ENCODE data around the gene RETREG1.

Gene RETREG1

DNA sequence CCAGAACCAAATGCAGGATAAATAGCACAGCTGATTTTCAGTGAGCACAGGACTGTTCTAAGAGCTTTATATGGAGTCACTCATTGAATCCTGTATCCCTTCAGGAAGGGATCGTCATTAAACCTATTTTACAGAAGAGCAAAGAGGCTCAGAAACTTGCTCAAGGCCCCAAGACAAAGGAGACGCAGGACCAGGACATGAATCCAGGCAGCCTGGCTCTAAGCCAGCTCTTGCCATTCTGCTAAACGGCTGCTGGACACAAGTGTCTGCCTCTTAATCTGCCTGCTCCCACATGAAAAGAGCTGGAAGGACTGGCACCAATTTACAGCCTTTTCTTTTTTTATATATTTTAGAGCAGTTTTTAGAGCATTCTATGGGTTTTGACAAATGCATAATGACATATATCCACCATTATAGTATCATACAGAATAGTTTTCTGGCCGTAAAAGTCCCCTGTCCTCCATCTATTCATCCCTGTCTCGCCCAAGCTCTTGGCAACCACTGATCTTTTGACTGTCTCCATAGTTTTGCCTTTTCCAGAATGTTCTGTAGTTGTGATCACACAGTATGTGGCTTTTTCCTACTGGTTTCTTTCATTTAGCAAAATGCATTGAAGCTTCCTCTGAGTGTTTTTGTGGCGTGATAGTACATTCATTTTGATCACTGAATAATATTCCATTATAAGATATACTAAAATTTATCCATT, 37.5 kb downstream of the RETREG1 start:
- DNase-seq = no peak

- no peak for DNase-seq
Observed at GRCh38 chr5:16578474-16578883, 38.3 kb downstream of the RETREG1 start.

DNA sequence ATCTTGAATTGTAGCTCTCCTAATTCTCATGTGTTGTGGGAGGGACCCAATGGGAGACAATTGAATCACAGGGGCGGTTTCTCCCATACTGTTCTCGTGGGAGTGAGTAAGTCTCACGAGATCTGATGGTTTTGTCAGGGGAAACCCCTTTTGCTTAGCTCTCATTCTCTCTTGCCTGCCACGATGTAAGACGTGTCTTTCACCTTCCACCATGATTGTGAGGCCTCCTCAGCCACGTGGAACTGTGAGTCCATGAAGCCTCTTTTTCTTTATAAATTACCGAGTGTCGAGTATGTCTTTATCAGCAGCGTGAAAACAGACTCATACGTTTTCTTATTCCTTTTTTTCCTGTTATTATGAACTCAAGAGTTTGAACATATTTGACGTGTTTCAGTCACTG, 39.1 kb downstream of the RETREG1 start:
- DNase-seq = no peak

GRCh38 chr5:16574789-16575721, 41.7 kb downstream of the RETREG1 start:
- no peak for DNase-seq

DNA sequence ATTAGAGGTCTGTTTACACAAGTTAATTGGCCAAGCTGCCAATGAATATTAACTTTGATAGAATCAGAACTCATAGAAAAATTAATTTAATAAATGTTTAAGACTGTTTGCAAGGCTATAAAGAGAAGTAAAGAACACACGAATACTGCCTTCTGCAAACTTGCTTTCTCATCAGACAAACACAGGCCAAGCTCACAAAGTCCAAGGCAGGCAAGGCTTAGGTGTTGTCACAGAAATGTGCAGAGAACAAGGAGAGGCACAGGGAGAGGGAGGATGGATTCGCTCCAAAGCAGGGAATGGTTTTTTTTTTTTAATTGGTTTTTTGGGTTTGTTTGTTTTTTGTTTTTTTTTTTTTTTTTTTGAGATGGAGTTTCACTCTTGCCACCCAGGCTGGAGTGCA, 43.4 kb downstream of the RETREG1 start:
- no peak for DNase-seq

DNA sequence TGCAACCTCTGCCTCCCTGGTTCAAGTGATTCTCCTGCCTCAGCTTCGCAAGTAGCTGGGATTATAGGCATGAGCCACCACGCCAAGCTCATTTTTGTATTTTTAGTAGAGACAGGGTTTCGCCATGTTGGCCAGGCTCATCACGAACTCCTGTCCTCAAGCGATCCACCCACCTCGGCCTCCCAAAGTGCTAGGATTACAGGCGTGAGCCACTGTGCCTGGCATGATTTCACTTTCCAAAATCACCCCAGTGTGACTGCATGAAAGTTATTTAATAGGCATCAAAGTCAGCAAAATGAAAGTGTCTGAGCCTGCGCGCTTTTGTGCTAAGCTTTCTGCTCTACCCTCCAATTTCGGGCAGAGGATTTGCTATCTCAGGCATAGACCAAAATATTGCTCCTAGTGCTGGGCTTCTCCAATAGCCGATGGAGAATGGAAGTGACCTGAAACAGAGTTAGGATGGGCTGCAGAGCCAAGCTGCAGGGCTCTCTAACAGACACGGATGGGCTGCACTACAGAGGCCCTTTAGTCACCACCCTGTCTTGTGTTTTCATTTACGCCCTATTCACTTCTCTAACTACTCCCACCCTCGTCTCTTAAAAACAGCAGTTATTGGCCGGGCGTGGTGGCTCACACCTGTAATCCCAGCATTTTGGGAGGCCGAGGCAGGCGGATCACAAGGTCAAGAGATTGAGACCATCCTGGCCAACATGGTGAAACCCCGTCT, 44.3 kb downstream of the RETREG1 start:
- DNase-seq = no peak

- DNase-seq = no peak
Observed at GRCh38 chr5:16571016-16571415, 45.8 kb downstream of the RETREG1 start.

DNA sequence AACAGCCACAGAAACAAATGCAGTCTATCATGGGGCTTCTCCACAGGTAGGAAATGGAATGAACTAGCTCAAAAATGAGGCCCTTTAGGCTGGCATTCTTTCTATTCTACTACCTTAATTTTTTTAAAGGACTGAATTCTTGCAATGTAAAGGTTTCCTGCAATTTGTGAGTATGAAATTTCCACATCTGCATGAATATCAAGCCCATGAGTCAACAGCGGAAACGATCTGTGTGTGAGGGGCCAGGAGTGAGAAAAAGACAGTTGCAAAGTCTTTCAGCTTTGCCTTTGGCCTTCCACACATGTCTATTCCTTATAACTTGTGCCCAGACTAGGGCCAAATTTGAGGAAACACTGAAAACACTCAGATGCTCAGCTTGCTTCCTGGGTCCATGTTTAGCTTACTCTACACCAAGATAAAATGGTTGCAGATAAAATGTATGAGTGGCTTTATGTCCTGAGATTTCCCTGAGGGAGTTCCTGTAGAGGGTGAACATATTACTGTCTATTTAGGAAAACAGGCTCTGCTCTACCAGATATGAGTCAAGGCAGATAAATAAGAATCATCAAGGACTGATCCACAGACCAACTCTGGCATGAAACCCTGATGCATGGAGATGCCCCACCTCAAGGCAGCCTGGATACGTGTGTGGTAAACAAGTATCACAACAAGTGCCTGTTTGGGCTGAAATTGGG, 46.5 kb downstream of the RETREG1 start:
- DNase-seq = no peak

GRCh38 chr5:16568875-16569580, 47.8 kb downstream of the RETREG1 start:
- DNase-seq = no peak

- DNase-seq = no peak
Observed at GRCh38 chr5:16567365-16567764, 49.4 kb downstream of the RETREG1 start.

DNA sequence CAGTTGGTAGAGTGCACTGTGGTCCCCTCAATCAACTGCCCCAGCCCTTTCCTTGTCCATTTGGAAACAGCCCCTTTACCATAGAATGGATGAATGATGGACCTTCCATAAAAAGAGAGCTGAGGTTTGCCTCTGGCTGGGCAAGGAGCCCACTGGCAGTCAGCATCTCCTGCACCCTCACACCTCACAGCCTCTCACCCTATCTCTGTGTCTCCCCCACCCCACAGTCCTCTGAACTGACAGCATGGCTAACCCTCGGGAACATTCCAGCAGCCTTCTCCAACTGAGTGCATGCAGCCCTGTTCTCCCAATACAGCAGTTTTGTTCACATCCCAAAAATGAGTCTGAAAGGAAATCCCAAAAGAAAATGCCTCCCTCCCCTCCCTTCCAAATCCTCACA, 51.7 kb downstream of the RETREG1 start:
- DNase-seq = no peak

DNA sequence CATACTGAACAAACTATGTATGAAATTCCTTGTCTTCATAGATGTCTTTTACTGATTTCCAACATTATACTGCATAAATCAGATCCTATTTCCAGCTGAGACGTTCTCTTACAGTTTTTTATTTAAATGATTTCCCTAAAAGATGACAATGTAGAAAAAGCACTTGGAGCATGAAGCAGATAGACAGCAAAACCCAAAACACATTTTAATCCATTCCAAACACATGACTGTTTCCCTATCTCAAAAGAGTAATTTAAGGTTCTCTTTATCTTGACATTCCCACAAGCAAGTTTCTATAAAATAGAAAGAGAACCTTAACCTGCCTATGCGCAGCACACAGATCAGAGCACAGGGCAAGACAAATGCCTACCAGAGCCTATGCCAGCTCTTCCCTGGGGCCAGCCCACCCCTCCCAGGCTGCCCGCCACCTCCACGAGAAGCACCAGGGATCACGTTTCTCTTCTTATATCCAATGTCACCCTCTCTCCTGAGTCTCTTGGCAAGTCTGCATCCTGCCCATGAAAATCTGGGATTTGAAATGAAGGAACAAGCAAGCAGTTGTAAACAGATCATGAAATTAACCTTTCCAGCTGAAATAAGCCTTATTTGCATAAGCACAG, 52.4 kb downstream of the RETREG1 start:
- DNase-seq = no peak

DNA sequence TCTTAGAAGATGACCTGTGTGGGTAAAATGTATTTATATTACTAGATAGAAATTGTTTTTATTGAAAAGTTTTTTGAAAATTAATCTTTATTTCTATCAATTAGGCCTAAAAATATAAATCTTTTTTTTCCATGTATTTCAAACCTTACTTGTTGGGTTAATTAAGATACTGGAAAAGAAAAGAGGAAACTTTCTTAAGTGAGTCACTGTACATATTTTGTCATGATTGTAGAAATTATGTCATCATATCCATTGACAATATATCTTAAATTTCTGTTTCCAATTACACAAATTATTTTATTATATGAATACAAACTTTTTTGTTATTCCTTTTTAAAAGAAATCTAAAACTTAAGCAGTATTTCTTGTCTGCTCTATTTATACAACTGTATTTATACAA, 53.1 kb downstream of the RETREG1 start:
- DNase-seq = no peak

DNA sequence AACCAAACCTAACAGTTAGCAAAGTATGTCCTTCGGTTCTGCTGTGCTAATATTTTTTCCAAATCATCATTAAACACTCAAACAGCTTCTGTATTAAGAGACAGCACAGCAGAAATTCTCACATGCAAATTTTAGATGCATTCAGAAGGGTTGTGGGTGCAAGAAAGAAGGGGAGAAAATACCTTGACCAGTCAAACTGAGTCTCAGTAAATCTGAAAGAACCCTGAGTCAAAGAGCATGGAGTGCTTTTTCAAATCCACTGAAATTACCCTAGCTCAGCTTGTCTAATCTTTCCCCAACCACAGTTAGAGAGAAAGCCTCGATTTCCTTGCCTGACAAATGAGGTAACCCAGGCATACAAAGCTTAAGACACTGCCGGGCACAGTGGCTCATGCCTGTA, 55.1 kb downstream of the RETREG1 start:
- no peak for DNase-seq

DNA sequence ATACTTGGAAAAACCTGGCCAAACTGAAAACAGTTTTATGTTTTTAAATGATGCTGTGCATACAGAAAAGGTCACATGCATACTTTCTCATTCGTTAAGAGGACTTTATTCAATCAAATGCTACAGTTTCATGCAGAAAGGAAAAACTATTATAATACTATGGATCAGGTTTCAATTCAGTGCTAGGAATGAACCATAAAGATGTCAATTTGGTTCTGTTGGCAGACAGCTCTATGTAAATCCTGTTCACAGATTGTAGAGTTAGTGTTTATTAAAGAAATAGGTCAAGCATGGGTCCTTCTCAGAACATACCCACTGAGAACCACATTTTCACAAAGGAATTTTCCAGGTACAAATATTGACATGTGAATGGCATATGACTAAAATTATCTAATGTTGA, 57.1 kb downstream of the RETREG1 start:
- DNase-seq = no peak

DNA sequence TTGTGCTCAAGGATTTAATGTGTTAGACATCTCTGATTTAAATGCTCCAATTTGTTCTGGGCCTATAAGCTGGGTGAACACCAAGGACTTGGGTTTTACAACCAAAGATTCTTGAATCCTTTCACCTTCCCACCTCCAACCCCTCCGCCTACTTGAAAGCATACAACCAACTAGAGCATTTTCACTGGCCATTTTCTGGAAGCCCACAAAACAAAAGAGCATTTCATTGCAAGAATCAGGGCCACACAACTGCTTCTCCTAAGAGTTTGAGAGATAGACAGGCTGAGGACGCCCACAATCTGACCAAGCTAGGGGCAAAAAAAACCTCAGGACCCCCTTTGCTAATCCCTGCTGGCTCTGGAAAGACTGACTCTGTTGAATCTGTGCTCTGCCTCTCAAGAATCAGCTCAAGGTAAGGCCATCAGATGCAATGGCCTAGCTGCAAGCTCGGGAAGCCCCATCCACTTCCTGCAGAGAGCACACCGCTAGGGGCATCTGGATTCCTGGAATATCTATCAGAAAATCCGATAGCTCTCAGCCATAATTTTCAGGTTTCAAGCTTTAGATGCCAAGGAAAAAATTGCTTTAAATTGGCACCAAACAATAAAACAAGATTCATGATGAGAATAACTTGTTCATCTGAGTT, 57.7 kb downstream of the RETREG1 start:
- DNase-seq = no peak

DNA sequence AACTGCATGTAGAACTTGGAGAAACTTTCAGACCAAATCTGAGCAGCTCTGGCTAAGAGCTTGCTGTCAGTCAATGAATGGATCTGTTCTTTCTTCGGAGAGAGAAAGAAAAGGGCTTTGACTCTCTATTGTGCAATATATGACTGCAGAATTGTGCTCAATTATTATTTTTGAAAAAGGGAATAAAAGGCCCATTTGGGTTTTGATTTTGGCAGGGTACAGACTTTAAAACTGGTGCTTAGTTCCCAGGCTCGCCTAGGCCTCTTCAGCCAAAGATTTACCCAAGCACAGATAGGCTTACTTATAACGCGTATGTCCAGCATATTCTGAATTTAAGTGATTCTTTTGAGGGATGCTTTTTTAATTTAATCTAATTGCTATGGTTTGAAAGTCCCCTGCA, 59.3 kb downstream of the RETREG1 start:
- no peak for DNase-seq

DNA sequence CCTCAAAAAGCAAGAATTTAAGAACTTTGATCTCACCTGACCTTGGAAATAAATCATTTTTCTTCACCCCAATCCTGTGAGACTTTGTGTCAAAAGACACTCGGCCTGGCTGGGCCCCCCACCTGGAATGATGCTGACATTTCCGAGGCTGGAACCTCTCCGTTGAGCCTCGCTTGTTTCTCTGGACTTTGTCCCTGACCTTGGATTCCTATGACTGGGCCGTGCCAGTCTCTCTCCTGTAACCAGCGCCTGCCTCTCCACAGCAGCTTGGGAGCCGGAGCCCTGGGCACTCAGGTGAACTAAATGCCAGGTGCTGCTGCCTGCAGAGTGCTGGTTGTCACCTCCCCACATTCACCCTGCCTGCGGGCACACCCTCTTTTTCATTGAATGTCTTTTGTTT, 62.7 kb downstream of the RETREG1 start:
- no peak for DNase-seq

DNA sequence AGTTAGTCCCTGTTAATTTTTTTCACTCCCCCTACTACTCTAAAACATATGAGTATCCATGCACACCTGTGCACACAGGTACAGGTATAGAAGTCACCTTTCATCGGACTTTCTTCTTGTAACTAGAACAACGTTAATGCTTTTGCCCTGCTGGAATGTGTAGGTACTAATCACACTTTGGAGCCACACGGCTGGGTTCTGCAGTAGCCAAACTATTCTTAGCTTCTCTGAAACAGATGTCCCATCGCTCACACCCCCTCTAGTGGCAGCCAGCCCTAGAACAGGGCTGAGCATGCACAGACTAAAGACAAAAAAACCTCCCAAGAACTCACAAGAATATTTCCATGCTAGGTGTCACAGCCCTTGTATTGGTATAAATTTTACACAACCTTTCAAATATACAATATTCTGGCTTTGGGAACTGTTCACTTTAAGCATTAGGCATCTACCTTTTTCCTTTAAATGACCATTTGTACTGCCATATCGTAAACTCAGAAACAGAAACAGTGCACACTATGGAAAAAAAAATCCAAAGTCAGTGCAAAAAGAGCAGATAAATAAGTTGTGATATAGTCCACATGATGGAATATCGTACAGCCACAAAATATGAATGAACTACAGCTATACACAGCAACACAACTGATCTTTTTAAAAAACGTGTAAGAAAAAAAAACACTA, 64.0 kb downstream of the RETREG1 start:
- peak; percentile 63 for DNase-seq

GRCh38 chr5:16551628-16552027, 65.2 kb downstream of the RETREG1 start:
- DNase-seq = no peak
